ENCODE data around the gene POLR1E. TPM values are rescaled to one million over a fixed set of nuclear protein-coding genes. Genes with fewer than 3 reads are reported as not detected.

Gene POLR1E
- total RNA-seq, 1 donor = 36.6 TPM

DNA sequence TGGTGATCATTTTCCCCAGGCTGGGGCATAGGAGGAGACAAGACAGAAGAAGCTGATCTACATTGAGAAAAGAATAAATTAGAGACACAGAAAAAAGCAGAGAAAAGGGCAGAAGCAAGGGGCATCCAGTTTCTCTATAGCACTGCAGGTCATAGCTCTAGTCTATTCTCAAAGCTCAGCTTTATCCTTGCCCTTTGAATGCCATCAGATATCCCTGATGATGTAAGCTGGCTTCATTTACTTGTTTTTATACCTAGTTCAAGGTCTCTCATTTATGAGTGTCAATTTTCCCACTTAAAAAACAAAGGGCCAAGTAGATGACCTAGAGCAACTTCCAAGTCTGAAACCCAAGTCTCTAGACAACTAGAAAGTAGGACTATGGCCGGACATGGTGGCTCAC is 57.7 kb downstream of the POLR1E start:
- H3K4me3 ChIP-seq (ENCODE audit: low read depth, low read length) = no peak overlapping the region
- TF ChIP-seq, protein P1, sequence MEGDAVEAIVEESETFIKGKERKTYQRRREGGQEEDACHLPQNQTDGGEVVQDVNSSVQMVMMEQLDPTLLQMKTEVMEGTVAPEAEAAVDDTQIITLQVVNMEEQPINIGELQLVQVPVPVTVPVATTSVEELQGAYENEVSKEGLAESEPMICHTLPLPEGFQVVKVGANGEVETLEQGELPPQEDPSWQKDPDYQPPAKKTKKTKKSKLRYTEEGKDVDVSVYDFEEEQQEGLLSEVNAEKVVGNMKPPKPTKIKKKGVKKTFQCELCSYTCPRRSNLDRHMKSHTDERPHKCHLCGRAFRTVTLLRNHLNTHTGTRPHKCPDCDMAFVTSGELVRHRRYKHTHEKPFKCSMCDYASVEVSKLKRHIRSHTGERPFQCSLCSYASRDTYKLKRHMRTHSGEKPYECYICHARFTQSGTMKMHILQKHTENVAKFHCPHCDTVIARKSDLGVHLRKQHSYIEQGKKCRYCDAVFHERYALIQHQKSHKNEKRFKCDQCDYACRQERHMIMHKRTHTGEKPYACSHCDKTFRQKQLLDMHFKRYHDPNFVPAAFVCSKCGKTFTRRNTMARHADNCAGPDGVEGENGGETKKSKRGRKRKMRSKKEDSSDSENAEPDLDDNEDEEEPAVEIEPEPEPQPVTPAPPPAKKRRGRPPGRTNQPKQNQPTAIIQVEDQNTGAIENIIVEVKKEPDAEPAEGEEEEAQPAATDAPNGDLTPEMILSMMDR (IDR thresholded peaks at IDR 0.05; ENCODE audit: insufficient read depth, low read length) = no peak
- DNase-seq (ENCODE audit: low read depth) = no peak

DNA sequence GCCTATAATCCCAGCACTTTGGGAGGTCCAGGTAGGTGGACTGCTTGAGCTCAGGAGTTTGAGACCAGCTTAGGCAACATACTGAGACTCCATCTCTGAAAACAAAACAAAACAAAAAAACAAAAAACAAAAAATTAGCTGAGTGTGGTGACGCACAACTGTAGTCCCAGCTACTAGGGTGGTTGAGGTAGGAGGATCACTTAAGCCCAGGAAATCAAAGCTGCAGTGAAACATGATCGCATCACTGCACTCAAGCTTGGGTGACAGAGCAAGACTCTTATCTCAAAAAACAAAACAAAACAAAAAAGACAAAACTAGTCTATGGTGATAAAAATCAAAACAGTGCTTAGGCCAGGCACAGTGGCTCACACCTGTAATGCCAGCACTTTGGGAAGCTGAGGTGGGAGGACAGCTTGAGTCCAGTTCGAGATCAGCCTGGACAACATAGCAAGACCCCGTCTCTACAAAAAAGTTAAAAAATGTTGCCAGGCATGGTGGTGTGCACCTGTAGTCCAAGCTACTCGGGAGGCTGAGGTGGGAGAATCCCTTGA is 61.7 kb downstream of the POLR1E start:
- TF ChIP-seq, protein P1 (IDR thresholded peaks at IDR 0.05; ENCODE audit: insufficient read depth, low read length) = no peak
- H3K4me3 ChIP-seq (ENCODE audit: low read depth, low read length) = no peak overlapping the region
- no peak for DNase-seq (ENCODE audit: low read depth)

DNA sequence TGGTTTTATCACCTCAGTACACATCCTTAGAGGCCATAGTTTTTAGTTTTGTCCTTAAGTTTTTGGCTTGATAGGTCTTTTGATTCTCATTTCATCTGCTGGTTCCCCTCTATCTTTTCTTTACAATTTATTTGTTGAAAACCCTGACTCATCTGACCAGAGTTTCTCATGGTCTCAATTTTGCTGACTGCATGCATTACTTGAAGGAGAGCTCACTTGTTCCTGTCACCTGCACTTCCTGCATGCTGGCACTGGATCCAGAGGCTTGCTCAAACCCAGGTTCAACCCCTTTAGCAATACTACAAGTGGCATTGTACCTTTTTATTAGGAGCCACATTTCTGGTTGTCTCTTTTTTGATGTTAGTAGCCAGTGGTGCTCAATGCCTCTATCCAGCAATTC is 63.8 kb downstream of the POLR1E start:
- no peak overlapping the region for H3K4me3 ChIP-seq (ENCODE audit: low read depth, low read length)
- TF ChIP-seq, protein P1 (IDR thresholded peaks at IDR 0.05; ENCODE audit: insufficient read depth, low read length) = no peak
- DNase-seq (ENCODE audit: low read depth) = no peak

DNA sequence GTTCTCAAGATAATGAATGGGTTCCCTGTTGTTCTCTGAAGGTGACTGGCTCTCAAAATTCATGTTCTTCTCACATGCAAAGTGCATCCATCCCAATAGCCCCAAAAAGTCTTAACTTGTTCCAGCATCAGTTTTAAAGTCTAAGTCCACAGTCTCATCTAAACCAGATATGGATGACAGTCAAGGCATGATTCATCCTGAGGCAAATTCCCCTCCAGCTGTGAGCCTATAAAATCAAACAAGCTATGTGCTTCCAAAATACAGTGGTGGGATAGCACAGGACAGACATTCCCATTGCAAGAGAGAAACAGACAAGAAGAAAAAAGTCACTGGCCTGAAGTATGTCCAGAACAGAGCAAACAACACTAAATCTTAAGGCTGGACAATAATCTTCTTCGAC is 65.0 kb downstream of the POLR1E start:
- no peak overlapping the region for H3K4me3 ChIP-seq (ENCODE audit: low read depth, low read length)
- DNase-seq (ENCODE audit: low read depth) = peak; percentile 22
- TF ChIP-seq, protein P1 (IDR thresholded peaks at IDR 0.05; ENCODE audit: insufficient read depth, low read length) = no peak

DNA sequence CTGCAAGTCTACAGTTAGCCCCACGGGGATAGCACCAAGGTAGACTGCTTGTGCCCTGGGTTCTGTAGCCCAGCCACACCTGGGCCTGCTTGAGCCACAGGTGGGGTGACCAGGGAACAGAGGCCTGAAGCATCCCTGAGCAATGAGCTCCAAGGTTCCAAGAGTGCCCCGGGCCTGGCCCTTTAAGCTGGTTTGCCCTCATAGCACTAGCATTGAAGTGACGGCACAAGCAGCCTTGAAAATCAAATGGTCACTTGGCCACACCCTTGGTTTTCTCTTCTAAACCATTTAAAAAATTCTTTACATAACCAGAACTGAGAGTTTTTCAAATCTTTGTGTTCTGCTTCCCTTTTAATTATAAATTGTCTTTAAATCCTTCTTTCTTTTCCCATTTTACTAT is 65.7 kb downstream of the POLR1E start:
- TF ChIP-seq, protein P1 (IDR thresholded peaks at IDR 0.05; ENCODE audit: insufficient read depth, low read length) = no peak
- DNase-seq (ENCODE audit: low read depth) = no peak
- H3K4me3 ChIP-seq (ENCODE audit: low read depth, low read length) = no peak overlapping the region

DNA sequence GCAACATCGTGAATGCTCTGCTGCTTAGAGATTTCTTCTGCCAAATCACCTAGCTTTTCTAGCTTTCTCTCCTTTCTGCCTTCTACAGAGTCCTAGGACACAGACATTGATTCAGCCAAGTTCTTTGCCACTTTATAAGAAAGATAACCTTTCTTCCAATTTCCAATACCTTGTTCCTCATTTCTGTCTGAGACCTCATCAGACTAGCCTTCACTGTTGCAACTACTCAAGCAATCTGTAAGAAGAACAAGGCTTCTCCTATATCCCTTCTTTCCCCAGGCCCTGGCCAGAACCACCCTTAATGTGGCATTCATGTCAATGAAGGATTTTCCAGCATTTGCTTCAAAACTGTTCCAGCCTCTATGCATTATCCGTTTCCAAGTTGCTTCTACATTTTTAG is 66.1 kb downstream of the POLR1E start:
- no peak overlapping the region for H3K4me3 ChIP-seq (ENCODE audit: low read depth, low read length)
- TF ChIP-seq, protein P1 (IDR thresholded peaks at IDR 0.05; ENCODE audit: insufficient read depth, low read length) = no peak
- no peak for DNase-seq (ENCODE audit: low read depth)

Other genes starting within 250 kb of the POLR1E start
- 62.4 and 133 TPM in 2 replicates for gene GRHPR, start 63.3 kb upstream of the POLR1E start, total RNA-seq (ENCODE audit: low replicate concordance)
- 9.3 and 9.4 TPM in 2 replicates for gene ZBTB5, start 20.5 kb upstream of the POLR1E start, total RNA-seq (ENCODE audit: low replicate concordance)
- gene FBXO10, start 90.4 kb downstream of the POLR1E start, total RNA-seq (ENCODE audit: low replicate concordance) = 7.1 and 7.6 TPM in 2 replicates
- gene TOMM5, start 106.6 kb downstream of the POLR1E start, total RNA-seq (ENCODE audit: low replicate concordance) = 58.5 and 181 TPM in 2 replicates
- gene FRMPD1, start 165.0 kb downstream of the POLR1E start, total RNA-seq (ENCODE audit: low replicate concordance) = not detected in 2 replicates